AG04449 (cell line): ENCODE measurements around the gene FRMD4A.

ENCODE experiments used
- CTCF ChIA-PET: fragments of 350-600 bp; formaldehyde crosslinking; extraction: SDS; loops from one replicate; lab custom pipeline; 2021; ENCODE audit warnings: antibody characterized with exemption; lab: Yijun Ruan, JAX
- POLR2A ChIA-PET: fragments of 400-600, 350-600 bp; formaldehyde crosslinking; extraction: SDS; loops from one replicate; lab custom pipeline; 2020; ENCODE audit warnings: antibody characterized with exemption, inconsistent platforms; lab: Yijun Ruan, JAX
- DNase-seq: peaks from one replicate; pipeline ENCODE4 v3.0.0-alpha.2; 2010; ENCODE audit warnings: low read depth, low spot score
- H3K4me3 ChIP-seq: 2 replicates; pipeline ENCODE4 v1.5.1; 2011; ENCODE audit warnings: low read depth, mild to moderate bottlenecking, control low read depth, low read length
- TF ChIP-seq, protein P1 (sequence below): IDR thresholded peaks from one replicate; pipeline ENCODE4 v1.5.1; 2011; ENCODE audit warnings: mild to moderate bottlenecking, moderate library complexity, low read length, control low read depth, inconsistent platforms; ENCODE audit not compliant: insufficient read depth; ENCODE audit errors: missing control alignments

Gene FRMD4A

DNA sequence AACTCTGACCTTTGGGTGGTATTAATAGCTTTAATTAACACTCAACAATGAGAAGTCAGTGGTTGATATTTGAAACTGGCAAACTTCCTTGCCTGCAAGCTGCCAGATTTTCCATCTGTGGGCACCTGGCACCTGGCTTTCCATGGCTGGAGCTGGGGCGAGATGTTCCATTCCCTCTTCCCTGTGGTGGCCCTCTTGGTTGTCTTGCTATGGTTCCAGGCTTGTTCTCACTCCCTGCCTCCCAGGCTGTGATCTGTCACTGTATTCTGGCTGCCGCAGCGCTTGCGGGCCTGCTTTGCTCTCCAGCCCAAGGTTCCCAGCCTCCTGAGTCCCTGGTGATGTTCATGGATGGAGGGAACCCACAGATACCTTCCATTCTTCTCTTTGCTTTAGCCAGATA, 201.0 kb downstream of the FRMD4A start:
- POLR2A ChIA-PET: no interaction called here
- CTCF ChIA-PET: no interaction called here

DNA sequence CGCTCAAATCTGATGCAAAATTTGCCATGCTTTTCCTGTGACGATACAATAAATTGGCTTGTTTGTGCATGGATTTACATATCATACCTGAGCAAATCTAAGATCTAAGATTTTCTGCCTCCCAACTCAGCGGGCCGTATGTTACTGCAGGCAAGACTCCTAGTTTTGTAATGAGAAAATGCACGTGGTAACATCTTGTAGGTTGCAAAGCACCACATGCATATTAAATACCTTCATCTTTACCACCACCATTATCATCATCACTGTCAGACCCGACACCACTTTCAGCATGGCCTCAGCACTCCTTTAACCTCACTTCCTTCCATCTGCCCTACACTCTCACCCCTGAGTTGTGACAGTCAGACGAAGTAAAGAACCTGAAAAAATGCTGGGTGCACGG, 202.2 kb downstream of the FRMD4A start:
- no peak for DNase-seq
- CTCF ChIA-PET: no interaction called here
- TF ChIP-seq, protein P1, sequence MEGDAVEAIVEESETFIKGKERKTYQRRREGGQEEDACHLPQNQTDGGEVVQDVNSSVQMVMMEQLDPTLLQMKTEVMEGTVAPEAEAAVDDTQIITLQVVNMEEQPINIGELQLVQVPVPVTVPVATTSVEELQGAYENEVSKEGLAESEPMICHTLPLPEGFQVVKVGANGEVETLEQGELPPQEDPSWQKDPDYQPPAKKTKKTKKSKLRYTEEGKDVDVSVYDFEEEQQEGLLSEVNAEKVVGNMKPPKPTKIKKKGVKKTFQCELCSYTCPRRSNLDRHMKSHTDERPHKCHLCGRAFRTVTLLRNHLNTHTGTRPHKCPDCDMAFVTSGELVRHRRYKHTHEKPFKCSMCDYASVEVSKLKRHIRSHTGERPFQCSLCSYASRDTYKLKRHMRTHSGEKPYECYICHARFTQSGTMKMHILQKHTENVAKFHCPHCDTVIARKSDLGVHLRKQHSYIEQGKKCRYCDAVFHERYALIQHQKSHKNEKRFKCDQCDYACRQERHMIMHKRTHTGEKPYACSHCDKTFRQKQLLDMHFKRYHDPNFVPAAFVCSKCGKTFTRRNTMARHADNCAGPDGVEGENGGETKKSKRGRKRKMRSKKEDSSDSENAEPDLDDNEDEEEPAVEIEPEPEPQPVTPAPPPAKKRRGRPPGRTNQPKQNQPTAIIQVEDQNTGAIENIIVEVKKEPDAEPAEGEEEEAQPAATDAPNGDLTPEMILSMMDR: no peak
- POLR2A ChIA-PET: no interaction called here
- no peak overlapping the region for H3K4me3 ChIP-seq

More for the DNA sequence above, 201.0 kb downstream of the FRMD4A start:
- no peak for DNase-seq
- TF ChIP-seq, protein P1: no peak
- H3K4me3 ChIP-seq: no peak overlapping the region

DNA sequence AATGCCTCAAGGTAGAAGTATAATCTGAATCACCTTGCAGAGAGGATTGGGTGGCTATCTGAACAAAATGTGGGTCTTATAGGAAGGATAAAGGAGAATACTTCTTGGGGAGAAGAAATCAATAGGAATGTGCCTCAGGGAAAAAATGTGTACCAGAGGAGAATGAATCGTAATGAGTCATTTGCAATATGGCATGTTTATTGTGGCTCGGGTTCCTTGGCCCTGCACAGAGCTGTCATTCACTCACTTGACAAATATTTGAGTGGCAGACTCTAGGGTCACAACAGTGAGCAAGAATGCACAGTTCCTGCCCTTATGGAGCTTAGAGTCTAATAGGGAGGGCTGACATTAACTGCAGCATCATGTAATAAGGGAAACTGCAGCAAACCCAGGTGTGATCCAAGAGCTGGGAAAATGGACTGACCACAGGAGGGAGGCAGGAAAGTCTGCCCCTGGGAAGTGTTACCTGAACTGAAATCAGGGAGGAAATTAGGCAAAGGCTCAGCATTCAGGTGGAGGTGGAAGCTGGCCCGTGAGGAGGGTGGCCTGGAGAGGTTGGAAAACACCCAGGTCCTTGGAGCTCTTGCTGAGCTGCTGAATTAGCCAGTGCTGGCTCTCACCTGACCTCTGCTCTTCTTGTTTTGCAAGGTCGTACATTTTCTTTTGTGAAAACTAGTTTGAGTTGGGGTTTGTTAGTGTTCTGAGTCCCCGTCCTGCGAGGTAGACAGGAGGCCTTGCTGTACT, 203.9 kb downstream of the FRMD4A start:
- ChIA-PET POLR2A (no interaction called here), CTCF (no interaction called here)
- no peak overlapping the region for H3K4me3 ChIP-seq
- DNase-seq: no peak
- TF ChIP-seq, protein P1: no peak

DNA sequence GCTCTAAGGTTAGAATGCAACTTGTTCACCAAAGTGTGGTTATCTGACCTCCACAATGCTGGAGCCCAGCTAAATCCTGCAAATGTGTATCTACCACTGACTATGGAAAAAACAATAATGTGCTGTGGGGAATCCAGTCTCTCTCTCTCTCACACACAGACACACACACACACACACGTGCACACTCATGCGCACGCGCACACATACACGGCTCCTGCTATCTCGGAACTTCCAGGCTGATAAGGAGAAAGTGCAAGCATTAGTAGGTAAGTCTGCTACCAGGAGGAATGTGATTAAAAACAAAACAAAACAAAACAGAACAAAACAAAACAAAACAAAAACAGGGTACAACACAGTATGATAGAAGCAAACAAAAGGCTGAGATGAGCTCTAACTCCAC, 205.2 kb downstream of the FRMD4A start:
- POLR2A ChIA-PET: no interaction called here
- TF ChIP-seq, protein P1: no peak
- CTCF ChIA-PET: no interaction called here
- H3K4me3 ChIP-seq: no peak overlapping the region
- no peak for DNase-seq

DNA sequence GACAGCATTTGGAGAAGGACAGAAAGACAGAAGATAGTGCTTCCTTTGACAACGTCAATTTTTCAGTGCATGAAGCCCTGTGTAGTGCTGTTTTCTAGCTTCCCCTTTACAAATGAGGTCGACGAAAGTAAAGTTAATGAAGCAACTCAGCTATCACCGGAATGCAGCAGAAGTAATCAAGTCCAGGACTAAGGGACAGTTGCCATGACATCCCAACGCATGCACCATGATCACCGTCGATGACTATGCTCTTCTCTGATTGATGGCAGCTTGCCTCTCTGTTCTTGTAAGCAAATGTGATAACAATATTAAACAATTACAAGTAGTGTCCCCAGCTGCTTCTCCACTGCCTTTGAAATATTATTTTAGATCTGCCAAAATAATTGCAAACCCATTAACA, 205.8 kb downstream of the FRMD4A start:
- CTCF ChIA-PET: no interaction called here
- no peak overlapping the region for H3K4me3 ChIP-seq
- TF ChIP-seq, protein P1: no peak
- DNase-seq: no peak
- POLR2A ChIA-PET: no interaction called here

DNA sequence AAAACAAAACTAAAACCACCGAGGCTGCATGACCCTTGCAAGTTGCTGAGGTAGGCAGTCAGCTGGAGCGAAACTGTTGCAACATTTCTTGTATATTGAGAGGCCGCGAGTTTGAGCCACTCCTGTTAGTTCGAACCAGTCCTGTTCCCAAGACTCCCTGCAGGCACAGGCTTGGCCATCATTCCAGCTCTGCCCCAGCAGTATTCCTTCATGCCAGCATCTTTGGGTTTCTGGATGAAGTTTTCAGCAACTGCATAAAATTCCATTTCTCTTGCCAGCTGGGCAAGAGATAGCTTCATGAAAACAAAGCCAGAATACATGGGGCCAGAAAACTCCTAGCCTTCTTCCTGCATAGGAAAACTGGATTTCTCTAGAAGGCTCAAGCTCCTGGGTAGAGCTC, 207.6 kb downstream of the FRMD4A start:
- no peak for DNase-seq
- TF ChIP-seq, protein P1: no peak
- no peak overlapping the region for H3K4me3 ChIP-seq
- ChIA-PET CTCF (no interaction called here), POLR2A (no interaction called here)
